NB4 (cell line): ENCODE measurements around the gene PITPNM3.

Source experiments
- DNase-seq: peaks from one replicate; pipeline ENCODE4 v3.0.0; 2010; ENCODE audit warnings: low read depth
- H3K4me3 ChIP-seq: one replicate; pipeline ENCODE4 v1.5.1; 2011; ENCODE audit warnings: mild to moderate bottlenecking, low read depth, low read length, moderate library complexity
- CTCF ChIP-seq: IDR thresholded peaks from one replicate; pipeline ENCODE4 v1.5.1; 2012; ENCODE audit warnings: low read depth, low read length
- MAX ChIP-seq: IDR thresholded peaks from 2 replicates; pipeline ENCODE4 v1.6.1; 2011; ENCODE audit warnings: low read depth, low read length
- MYC ChIP-seq: IDR thresholded peaks from 2 replicates; pipeline ENCODE4 v1.6.1; 2011; ENCODE audit warnings: low read depth, low read length
- POLR2A ChIP-seq: IDR thresholded peaks from 2 replicates; pipeline ENCODE4 v1.6.1; 2011; ENCODE audit warnings: mild to moderate bottlenecking; ENCODE audit not compliant: insufficient read length; ENCODE audit errors: extremely low read depth

The PITPNM3 gene

GRCh38 chr17:6560496-6560895, 4.1 kb upstream of the PITPNM3 start:
- no peak for TF ChIP-seq MYC
- TF ChIP-seq POLR2A, result no peak
- TF ChIP-seq CTCF, result no peak
- TF ChIP-seq MAX, result no peak
- no peak overlapping the region for H3K4me3 ChIP-seq
- DNase-seq, result no peak

- DNase-seq, result no peak
- no peak for TF ChIP-seq MYC
- no peak overlapping the region for H3K4me3 ChIP-seq
These were observed 3.4 kb upstream of the PITPNM3 start for GRCh38 chr17:6559753-6560215.

DNA sequence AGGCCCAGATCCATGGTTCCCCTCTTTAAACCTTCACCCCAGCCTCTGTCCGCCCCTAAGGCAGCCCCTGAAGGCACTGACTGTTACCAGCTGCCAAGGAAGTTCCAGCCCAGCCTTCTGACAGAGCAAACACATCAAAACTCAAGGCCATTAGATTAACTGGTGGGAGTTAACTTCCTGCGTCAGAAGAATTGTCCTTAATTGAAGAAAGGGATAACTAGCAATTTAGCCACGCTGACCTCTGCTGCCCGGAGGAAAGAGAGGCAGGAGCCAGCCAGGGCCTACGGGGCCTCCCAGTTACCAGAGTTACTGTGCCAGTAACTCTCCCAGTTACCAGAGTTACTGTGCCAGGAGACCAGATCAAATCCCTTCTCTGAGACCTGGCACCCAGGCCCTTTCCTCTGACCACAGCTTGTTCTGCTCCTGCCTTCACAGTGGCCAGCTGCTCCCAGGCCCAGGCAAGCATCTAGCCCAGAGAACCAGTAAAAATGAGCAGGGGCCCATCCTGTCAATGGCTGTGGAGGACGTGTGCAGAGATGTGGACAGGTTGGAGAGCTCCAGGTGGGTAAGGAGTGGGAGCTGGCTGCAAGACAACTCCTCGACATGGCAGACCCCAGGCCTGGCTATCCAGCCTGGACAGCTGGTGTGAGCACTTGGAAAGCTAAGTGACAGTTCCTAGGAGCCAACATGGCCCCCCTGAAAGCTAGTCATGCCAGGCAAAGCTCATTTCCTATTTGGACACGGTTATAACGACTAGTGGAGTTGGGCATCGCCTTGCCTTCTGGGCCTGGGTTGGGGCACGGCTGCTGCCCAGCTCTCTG, 2.8 kb upstream of the PITPNM3 start:
- no peak overlapping the region for H3K4me3 ChIP-seq
- TF ChIP-seq POLR2A (no peak), CTCF (no peak), MAX (no peak)
- DNase-seq, result no peak

DNA sequence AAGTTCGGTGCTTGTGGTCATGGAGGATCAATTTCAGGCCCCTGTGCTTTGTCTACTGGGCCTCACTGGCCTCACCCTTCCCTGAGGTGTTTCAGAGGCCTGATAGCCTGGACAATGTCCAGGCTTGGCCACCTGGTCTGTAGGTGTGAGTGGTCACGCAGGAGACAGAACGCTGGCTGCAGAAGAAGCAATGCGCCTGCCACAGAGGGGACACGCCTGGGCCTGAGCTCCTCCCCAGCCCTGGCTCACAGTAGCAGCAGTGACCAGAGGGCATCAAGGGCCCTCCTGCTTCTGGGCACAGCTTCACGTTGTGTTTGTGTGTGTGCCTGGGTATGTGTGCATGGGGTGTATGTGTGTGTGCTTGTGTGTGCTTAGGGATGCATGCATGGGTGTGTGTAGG, 1.9 kb upstream of the PITPNM3 start:
- no peak for DNase-seq
- TF ChIP-seq CTCF (no peak), POLR2A (no peak), MAX (no peak), MYC (no peak)
- H3K4me3 ChIP-seq, result no peak overlapping the region

GRCh38 chr17:6557040-6557438, 684 bp upstream of the PITPNM3 start:
- no peak overlapping the region for H3K4me3 ChIP-seq
- TF ChIP-seq POLR2A, result no peak
- no peak for TF ChIP-seq CTCF
- no peak for TF ChIP-seq MAX
- no peak for TF ChIP-seq MYC
- no peak for DNase-seq

DNA sequence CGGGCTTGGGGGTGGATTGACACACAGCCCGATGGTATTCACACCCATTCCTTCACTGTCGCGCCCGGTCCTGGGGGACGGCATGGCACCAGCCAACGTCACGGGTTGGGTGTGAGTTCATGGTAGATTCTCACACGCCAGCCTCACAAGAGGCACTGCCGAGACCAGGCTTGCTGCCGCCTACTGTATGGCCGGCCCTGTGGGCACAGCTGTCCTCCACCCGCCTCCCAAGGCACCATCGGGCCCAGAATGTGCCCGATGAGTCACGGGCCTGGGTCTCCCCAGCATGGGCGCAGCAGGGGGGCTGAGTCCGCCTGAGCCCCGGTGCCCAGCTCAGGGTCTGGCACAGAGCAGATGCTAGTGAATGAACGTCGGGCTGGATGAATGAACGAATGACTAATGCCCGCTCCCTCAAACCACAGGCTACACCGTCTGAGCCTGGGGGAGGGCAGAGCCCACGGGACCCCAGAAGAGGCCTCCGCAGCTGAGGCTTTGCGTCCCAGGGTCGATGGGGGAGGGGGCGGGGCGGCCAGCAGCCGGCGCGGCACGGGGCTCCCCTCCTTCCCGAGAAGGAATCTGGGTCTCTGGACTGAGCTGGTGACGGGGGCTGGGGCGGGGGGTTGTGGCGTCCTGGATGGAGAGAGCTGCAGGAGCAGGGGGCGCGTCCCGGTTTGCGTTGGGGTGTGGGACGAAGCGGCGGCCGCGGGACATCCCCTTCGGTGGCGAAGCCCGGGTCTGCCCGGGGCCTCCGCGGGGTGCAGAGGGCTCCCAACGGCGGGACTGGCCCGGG, 829 bp downstream of the PITPNM3 start:
- DNase-seq, result peak; percentile 43
- TF ChIP-seq MYC (no peak), POLR2A (no peak), CTCF (no peak), MAX (no peak)
- H3K4me3 ChIP-seq, result no peak overlapping the region
